WTC11 (cell line): Measurements from ENCODE around the gene ATAD3C. TPM values are rescaled to one million over a fixed set of nuclear protein-coding genes. Genes with fewer than 3 reads are reported as not detected.

Experiments used
- AR ChIP-seq: fragments of 250-450 bp; sonication (Bioruptor Pico); IDR thresholded peaks from 2 replicates; pipeline ENCODE4 v1.9.0; 2021; ENCODE audit warnings: mild to moderate bottlenecking
- ATF2 ChIP-seq: sonication (generic); formaldehyde crosslinking; IDR thresholded peaks from 2 replicates; pipeline ENCODE4 v1.8.1; 2022; ENCODE audit warnings: low read depth, missing genetic modification reagents, borderline replicate concordance
- ATF6 ChIP-seq: sonication (generic); formaldehyde crosslinking; IDR thresholded peaks from 2 replicates; pipeline ENCODE4 v1.8.1; 2023; ENCODE audit warnings: mild to moderate bottlenecking, missing genetic modification reagents
- E2F5 ChIP-seq: sonication (generic); formaldehyde crosslinking; IDR thresholded peaks from 2 replicates; pipeline ENCODE4 v1.8.1; 2022; ENCODE audit warnings: mild to moderate bottlenecking, moderate library complexity, missing genetic modification reagents
- ESRRA ChIP-seq: sonication (generic); formaldehyde crosslinking; IDR thresholded peaks from 2 replicates; pipeline ENCODE4 v1.8.1; 2022; ENCODE audit warnings: mild to moderate bottlenecking, missing genetic modification reagents, borderline replicate concordance
- FOXK1 ChIP-seq: sonication (generic); formaldehyde crosslinking; IDR thresholded peaks from 2 replicates; pipeline ENCODE4 v1.8.0; 2022; ENCODE audit warnings: mild to moderate bottlenecking, moderate library complexity, missing genetic modification reagents
- GRHL2 ChIP-seq: fragments of 250-450 bp; sonication (Bioruptor Pico); IDR thresholded peaks from 2 replicates; pipeline ENCODE4 v1.8.0; 2022; ENCODE audit warnings: mild to moderate bottlenecking, moderate library complexity; ENCODE audit not compliant: insufficient replicate concordance, severe bottlenecking
- HMGA2 ChIP-seq: fragments of 250-450 bp; sonication (Bioruptor Pico); IDR thresholded peaks from 2 replicates; pipeline ENCODE4 v1.4.0; 2021; ENCODE audit warnings: mild to moderate bottlenecking, moderate library complexity
- IRF2 ChIP-seq: sonication (generic); formaldehyde crosslinking; IDR thresholded peaks from 2 replicates; pipeline ENCODE4 v1.8.0; 2022; ENCODE audit warnings: low read depth, missing genetic modification reagents, borderline replicate concordance
- JUN ChIP-seq: sonication (generic); formaldehyde crosslinking; IDR thresholded peaks from 2 replicates; pipeline ENCODE4 v1.8.0; 2023; ENCODE audit warnings: mild to moderate bottlenecking, missing genetic modification reagents
- MYBL2 ChIP-seq: sonication (generic); formaldehyde crosslinking; IDR thresholded peaks from 2 replicates; pipeline ENCODE4 v1.8.1; 2023; ENCODE audit warnings: mild to moderate bottlenecking, moderate library complexity, missing genetic modification reagents
- OVOL2 ChIP-seq: fragments of 250-450 bp; sonication (Bioruptor Pico); IDR thresholded peaks from 2 replicates; pipeline ENCODE4 v1.9.0; 2021; ENCODE audit warnings: mild to moderate bottlenecking, borderline replicate concordance
- TEAD1 ChIP-seq: sonication (generic); formaldehyde crosslinking; IDR thresholded peaks from 2 replicates; pipeline ENCODE4 v1.8.0; 2022; ENCODE audit warnings: mild to moderate bottlenecking, missing genetic modification reagents
- TEAD4 ChIP-seq: sonication (generic); formaldehyde crosslinking; IDR thresholded peaks from 2 replicates; pipeline ENCODE4 v1.8.0; 2022; ENCODE audit warnings: mild to moderate bottlenecking, missing genetic modification reagents
- ZBTB21 ChIP-seq: sonication (generic); formaldehyde crosslinking; IDR thresholded peaks from 2 replicates; pipeline ENCODE4 v1.8.1; 2023; ENCODE audit warnings: mild to moderate bottlenecking, missing genetic modification reagents, borderline replicate concordance
- ZNF121 ChIP-seq: sonication (generic); formaldehyde crosslinking; IDR thresholded peaks from 2 replicates; pipeline ENCODE4 v1.8.0; 2023; ENCODE audit warnings: missing genetic modification reagents
- ZNF138 ChIP-seq: sonication (generic); formaldehyde crosslinking; conservative IDR thresholded peaks from 2 replicates; pipeline ENCODE4 v1.8.1; 2022; ENCODE audit warnings: mild to moderate bottlenecking, moderate library complexity, missing genetic modification reagents
- ZNF232 ChIP-seq: sonication (generic); formaldehyde crosslinking; IDR thresholded peaks from 2 replicates; pipeline ENCODE4 v1.8.0; 2022; ENCODE audit warnings: mild to moderate bottlenecking, missing genetic modification reagents
- ZNF263 ChIP-seq: sonication (generic); formaldehyde crosslinking; IDR thresholded peaks from 2 replicates; pipeline ENCODE4 v1.8.1; 2022; ENCODE audit warnings: low read depth, mild to moderate bottlenecking, moderate library complexity, missing genetic modification reagents
- ZNF532 ChIP-seq: fragments of 250-450 bp; sonication (Bioruptor Pico); IDR thresholded peaks from 2 replicates; pipeline ENCODE4 v1.9.0; 2021; ENCODE audit warnings: mild to moderate bottlenecking, borderline replicate concordance
- ZNF671 ChIP-seq: fragments of 250-450 bp; sonication (Bioruptor Pico); IDR thresholded peaks from 2 replicates; pipeline ENCODE4 v1.8.0; 2021; ENCODE audit warnings: mild to moderate bottlenecking
- total RNA-seq: library from RNA; stranded (reverse); gene quantifications from 3 replicates; pipeline ENCODE4 v1.2.3, GENCODE V29; 2021
- TF ChIP-seq, protein P1 (sequence below): sonication (generic); formaldehyde crosslinking; IDR thresholded peaks from 2 replicates; pipeline ENCODE4 v1.8.0; 2022; ENCODE audit warnings: mild to moderate bottlenecking, missing genetic modification reagents
- TF ChIP-seq, protein P2 (sequence below): sonication (generic); formaldehyde crosslinking; IDR thresholded peaks from 2 replicates; pipeline ENCODE4 v1.8.0; 2022; ENCODE audit warnings: missing genetic modification reagents

Gene ATAD3C
- total RNA-seq, 1 experiment from 2014 or later, result 0.61 TPM

- TF ChIP-seq ATF2 (CRISPR knock-in tag) (no peak), ZBTB21 (CRISPR knock-in tag) (no peak), E2F5 (peak; percentile 94), OVOL2 (CRISPR knock-in tag) (no peak), ZNF138 (CRISPR knock-in tag) (no peak), ZNF671 (CRISPR knock-in tag) (no peak), TEAD1 (CRISPR knock-in tag) (peak; percentile 89), ESRRA (CRISPR knock-in tag) (no peak), IRF2 (CRISPR knock-in tag) (no peak), JUN (CRISPR knock-in tag) (no peak), ZNF532 (CRISPR knock-in tag) (no peak), FOXK1 (CRISPR knock-in tag) (peak; percentile 95), ZNF232 (no peak), AR (CRISPR knock-in tag) (no peak), HMGA2 (CRISPR knock-in tag) (no peak), ZNF263 (CRISPR knock-in tag) (no peak), ATF6 (CRISPR knock-in tag) (no peak), MYBL2 (peak; percentile 94), TEAD4 (no peak), GRHL2 (CRISPR knock-in tag) (no peak), ZNF121 (no peak)
- TF ChIP-seq, protein P1, sequence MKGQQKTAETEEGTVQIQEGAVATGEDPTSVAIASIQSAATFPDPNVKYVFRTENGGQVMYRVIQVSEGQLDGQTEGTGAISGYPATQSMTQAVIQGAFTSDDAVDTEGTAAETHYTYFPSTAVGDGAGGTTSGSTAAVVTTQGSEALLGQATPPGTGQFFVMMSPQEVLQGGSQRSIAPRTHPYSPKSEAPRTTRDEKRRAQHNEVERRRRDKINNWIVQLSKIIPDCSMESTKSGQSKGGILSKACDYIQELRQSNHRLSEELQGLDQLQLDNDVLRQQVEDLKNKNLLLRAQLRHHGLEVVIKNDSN (CRISPR knock-in tag), result peak; percentile 58; the same call in 1 of the 2 replicates
- TF ChIP-seq, protein P2, sequence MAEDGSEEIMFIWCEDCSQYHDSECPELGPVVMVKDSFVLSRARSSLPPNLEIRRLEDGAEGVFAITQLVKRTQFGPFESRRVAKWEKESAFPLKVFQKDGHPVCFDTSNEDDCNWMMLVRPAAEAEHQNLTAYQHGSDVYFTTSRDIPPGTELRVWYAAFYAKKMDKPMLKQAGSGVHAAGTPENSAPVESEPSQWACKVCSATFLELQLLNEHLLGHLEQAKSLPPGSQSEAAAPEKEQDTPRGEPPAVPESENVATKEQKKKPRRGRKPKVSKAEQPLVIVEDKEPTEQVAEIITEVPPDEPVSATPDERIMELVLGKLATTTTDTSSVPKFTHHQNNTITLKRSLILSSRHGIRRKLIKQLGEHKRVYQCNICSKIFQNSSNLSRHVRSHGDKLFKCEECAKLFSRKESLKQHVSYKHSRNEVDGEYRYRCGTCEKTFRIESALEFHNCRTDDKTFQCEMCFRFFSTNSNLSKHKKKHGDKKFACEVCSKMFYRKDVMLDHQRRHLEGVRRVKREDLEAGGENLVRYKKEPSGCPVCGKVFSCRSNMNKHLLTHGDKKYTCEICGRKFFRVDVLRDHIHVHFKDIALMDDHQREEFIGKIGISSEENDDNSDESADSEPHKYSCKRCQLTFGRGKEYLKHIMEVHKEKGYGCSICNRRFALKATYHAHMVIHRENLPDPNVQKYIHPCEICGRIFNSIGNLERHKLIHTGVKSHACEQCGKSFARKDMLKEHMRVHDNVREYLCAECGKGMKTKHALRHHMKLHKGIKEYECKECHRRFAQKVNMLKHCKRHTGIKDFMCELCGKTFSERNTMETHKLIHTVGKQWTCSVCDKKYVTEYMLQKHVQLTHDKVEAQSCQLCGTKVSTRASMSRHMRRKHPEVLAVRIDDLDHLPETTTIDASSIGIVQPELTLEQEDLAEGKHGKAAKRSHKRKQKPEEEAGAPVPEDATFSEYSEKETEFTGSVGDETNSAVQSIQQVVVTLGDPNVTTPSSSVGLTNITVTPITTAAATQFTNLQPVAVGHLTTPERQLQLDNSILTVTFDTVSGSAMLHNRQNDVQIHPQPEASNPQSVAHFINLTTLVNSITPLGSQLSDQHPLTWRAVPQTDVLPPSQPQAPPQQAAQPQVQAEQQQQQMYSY (CRISPR knock-in tag), result no peak
Observed at GRCh38 chr1:1511533-1512285, 62.2 kb downstream of the ATAD3C start, which contains the start of gene ATAD3A (continued).
